ENCODE data around the gene OR4N2.
"Not testable (repeated sequence)": the region's sequence is repeated elsewhere in the genome, so short reads cannot be mapped to it uniquely, and the experiment has no call there.

The OR4N2 gene

DNA sequence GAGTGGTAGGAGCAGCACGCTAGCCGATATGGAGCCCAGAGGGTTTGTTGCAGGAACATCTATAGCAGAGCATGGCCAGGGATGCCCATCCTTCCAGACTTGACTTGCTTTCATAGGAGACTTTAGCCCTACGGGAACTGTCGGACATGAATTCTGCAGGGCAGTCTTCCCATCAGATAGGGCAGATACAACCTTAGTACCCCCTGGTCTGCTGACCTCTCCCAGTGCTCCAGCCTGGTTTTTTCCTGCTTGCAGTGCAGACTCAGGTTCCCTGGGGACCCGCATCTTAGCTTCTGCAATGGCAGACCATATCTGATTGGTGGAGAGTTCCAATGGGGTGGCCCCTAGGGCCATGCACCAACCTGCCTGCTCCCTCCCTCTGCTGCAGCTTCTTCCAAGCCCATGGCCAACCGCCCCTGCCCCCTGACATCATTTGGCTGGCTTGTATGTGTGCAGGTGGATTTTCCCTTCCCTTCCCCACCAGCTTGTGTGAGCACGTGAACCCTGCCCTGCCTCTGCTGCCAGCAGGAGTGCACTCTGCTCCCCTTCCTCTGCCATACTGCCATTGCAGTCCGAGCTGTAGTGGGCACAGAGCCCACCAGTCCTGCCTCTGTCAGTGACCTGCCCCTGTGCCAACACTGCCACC, 30.8 kb downstream of the OR4N2 start:
- not testable (repeated sequence) for DNase-seq (ENCODE audit: low read depth)

DNA sequence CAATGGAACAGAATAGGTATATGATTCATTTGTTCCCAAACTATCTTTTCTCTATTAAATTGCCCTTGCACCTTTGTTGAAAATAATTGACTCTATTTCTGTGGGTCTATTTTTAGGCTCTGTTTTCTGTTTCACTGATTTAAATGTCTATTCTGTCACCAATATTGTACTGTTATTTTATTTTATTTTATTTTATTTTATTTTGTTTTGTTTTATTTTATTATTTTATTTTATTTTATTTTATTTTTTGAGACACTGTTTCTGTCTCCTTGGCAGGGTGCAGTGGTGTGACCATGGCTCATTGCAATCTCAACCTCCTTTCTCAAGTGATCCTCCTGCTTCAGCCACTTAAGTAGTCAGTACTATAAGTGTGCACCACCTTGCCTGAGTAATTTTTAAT, 34.9 kb downstream of the OR4N2 start:
- no peak for DNase-seq (ENCODE audit: low read depth)

DNA sequence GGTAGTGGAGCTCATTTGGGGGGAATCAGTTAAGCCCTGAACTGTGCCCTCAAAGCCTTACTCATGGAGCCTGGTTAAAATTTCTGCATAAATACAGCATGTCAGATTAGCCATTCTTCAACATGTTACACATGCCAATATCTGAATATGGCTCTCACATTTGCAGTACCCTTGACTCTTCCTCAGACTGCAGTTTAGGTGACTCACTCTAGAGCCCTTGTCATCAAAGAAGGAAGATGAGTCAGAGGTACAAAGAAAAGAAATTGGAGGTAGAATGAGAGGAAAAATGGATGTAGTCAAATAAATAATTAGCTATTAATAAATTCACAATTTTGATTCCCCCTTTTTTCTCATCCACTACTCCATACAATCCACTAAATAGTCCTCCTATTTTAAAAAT, 47.8 kb downstream of the OR4N2 start:
- DNase-seq (ENCODE audit: low read depth) = no peak

DNA sequence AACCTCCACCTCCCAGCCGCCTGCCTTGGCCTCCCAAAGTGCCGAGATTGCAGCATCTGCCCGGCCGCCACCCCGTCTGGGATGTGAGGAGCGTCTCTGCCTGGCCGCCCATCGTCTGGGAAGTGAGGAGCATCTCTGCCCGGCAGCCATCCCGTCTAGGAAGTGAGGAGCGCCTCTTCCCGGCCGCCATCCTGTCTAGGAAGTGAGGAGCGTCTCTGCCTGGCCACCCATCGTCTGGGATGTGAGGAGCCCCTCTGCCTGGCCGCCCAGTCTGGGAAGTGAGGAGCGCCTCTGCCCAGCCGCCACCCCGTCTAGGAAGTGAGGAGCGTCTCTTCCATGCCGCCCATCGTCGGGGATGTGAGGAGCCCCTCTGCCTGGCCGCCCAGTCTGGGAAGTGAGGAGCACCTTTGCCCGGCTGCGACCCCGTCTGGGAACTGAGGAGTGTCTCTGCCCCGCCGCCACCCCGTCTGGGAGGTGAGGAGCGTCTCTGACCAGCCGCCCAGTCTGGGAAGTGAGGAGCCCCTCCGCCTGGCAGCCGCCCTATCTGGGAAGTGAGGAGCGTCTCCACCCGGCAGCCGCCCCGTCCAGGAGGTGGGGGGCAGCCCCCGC, 62.6 kb downstream of the OR4N2 start:
- not testable (repeated sequence) for DNase-seq (ENCODE audit: low read depth)

DNA sequence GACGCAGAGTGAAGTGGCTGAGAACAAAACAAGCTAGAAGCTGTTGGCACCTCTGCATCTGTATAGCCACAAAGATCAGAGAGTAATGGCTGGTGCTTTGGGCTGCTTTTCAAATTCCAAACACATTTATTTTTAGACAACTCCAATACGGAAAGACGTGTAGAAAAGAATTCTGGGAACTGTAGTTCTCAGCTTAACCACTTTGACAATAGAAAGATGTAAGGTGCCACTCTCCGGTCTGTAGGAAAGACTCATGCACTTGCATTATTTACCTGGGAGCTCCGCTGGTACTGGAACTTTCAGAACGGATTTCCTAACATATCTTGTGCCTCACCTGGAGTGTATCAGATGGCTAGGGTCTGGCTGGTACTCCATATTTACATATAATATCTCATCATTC, 69.6 kb downstream of the OR4N2 start:
- DNase-seq (ENCODE audit: low read depth) = no peak

DNA sequence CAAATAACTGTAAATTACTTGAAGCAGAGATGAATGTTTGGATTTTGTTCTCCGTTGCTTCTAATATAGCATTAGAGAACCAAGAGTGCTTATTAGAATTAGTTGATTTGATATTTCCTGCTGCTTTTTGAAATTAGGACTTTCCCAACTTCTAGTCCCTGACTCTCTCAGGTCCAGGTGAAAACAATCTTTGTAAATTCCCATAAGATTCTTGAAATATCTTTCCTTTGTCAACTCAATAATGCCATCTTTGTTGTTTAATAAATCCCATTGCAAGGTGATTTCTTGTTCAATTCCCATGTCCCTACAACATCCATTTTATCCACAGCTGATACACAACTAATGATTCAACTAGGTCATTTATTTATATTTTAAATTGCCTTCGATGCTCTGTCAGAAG, 71.3 kb downstream of the OR4N2 start, which contains the start of gene OR4K2:
OR4K2 (plus strand) TSS at position 301 of the 400 bp plus-strand sequence. CDS start 1,126 bp downstream, outside the sequence.
- no peak for DNase-seq (ENCODE audit: low read depth)

DNA sequence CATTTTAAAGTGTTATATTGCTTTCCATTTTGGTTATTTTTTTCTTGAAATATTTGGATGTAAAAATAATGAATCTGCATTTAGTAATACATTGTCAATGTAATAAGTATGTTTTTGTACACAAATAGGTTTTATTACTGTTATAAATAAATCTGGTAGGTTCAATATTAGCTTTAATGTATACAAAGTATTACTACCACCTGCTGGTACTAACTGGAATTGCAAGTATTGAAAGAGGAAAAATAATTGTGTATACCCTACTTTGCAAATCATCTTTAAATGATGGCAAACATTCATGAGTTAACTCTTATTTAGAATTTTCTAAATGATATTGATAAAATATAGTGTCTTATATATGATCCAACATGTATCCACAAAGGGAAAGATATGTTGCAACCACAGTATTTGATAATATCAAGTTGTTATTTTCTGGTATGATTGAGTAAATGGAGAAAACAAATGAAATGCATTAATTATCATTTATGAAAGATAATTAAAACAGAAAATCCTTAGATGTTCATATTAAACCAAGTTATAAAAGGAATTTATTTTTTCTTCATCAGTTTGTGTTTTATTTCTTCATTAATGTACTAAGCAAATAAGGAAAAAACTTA, 74.6 kb downstream of the OR4N2 start:
- DNase-seq (ENCODE audit: low read depth) = no peak

Data from fibroblast of the conjunctiva (primary cell).